NCI-H2107 (cell line): ENCODE data around the gene NHEJ1.

Source experiments
- DNase-seq: peaks from one replicate; lab custom pipeline; 2025; lab: John Stamatoyannopoulos, UW

Gene NHEJ1

GRCh38 chr2:219056896-219057708 is 103.5 kb downstream of the NHEJ1 start:
- DNase-seq = no peak

GRCh38 chr2:219056176-219056895 is 104.3 kb downstream of the NHEJ1 start:
- DNase-seq = no peak

GRCh38 chr2:219054956-219055903 is 105.4 kb downstream of the NHEJ1 start:
- no peak for DNase-seq

- DNase-seq = no peak
These were observed 111.3 kb downstream of the NHEJ1 start for GRCh38 chr2:219049282-219049681.

GRCh38 chr2:219045937-219046550 is 114.6 kb downstream of the NHEJ1 start:
- DNase-seq = no peak

GRCh38 chr2:219042750-219043149 is 117.9 kb downstream of the NHEJ1 start:
- DNase-seq = no peak

GRCh38 chr2:219042157-219042556 is 118.5 kb downstream of the NHEJ1 start:
- DNase-seq = no peak

- no peak for DNase-seq
These were observed 119.4 kb downstream of the NHEJ1 start, which contains the start of gene CFAP65 for GRCh38 chr2:219041252-219041651. Gene CFAP65 (minus strand): TSS chr2:219041516. CDS start chr2:219039048, 2,468 bp downstream.

GRCh38 chr2:219038600-219038999 is 122.0 kb downstream of the NHEJ1 start:
- DNase-seq = no peak

- no peak for DNase-seq
These were observed 122.7 kb downstream of the NHEJ1 start for GRCh38 chr2:219037783-219038499.

- no peak for DNase-seq
These were observed 124.7 kb downstream of the NHEJ1 start for GRCh38 chr2:219035942-219036341.

GRCh38 chr2:219034823-219035222 is 125.8 kb downstream of the NHEJ1 start:
- no peak for DNase-seq

- DNase-seq = no peak
These were observed 128.4 kb downstream of the NHEJ1 start for GRCh38 chr2:219032051-219032745.

- no peak for DNase-seq
These were observed 129.4 kb downstream of the NHEJ1 start for GRCh38 chr2:219031005-219031738.

GRCh38 chr2:219030177-219030940 is 130.3 kb downstream of the NHEJ1 start:
- DNase-seq = no peak

GRCh38 chr2:219029829-219030165 is 130.8 kb downstream of the NHEJ1 start:
- peak; percentile 40 for DNase-seq

GRCh38 chr2:219028996-219029828 is 131.4 kb downstream of the NHEJ1 start:
- DNase-seq = no peak

- DNase-seq = no peak
These were observed 132.5 kb downstream of the NHEJ1 start for GRCh38 chr2:219028141-219028540.
